ENCODE measurements around the gene NDUFC1.

DNA sequence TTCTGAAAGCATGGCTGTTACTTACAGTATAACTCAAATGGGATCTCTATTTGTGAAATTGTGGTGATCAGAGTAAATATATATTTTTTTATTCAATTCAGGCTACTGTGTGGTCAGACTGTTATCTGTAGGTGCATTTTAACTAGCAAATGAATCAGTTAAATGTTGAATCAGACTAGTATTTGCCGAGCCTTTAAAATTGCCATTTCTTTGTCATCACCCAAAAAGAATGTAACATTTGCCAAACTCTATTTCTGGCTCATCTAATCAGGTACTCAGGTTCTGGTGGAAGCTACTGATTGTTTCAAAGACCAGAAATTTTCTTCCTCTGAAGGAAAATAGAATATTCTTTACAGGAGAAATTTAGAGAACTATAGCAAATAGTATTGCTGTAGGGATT, 2.7 kb downstream of the NDUFC1 start:
- TF ChIP-seq, protein P1, sequence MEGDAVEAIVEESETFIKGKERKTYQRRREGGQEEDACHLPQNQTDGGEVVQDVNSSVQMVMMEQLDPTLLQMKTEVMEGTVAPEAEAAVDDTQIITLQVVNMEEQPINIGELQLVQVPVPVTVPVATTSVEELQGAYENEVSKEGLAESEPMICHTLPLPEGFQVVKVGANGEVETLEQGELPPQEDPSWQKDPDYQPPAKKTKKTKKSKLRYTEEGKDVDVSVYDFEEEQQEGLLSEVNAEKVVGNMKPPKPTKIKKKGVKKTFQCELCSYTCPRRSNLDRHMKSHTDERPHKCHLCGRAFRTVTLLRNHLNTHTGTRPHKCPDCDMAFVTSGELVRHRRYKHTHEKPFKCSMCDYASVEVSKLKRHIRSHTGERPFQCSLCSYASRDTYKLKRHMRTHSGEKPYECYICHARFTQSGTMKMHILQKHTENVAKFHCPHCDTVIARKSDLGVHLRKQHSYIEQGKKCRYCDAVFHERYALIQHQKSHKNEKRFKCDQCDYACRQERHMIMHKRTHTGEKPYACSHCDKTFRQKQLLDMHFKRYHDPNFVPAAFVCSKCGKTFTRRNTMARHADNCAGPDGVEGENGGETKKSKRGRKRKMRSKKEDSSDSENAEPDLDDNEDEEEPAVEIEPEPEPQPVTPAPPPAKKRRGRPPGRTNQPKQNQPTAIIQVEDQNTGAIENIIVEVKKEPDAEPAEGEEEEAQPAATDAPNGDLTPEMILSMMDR (IDR thresholded peaks at IDR 0.05; ENCODE audit: low read depth, low read length), result no peak
- TF ChIP-seq EZH2phosphoT487 (IDR thresholded peaks at IDR 0.05; ENCODE audit: low read depth), result no peak
